ENCODE results near the gene CBX5. TPM values are rescaled to one million over a fixed set of nuclear protein-coding genes. Genes with fewer than 3 reads are reported as not detected.
A peak's percentile ranks its signal among the peaks of the same experiment; 100 is the strongest.

CBX5 gene
- total and polyA plus RNA-seq, 9 of the 15 experiments (the other 6 are each of a cell fraction or from before 2014, with no cell fraction given) = 32.6 to 102 (median 59.2) TPM

- TF ChIP-seq HNRNPL (IDR thresholded peaks at IDR 0.05; ENCODE audit: low read depth, low read length) (peak; percentile 52), LEF1 (IDR thresholded peaks at IDR 0.05) (no peak), ZNF431 (CRISPR knock-in tag; IDR thresholded peaks at IDR 0.05) (no peak), ZBTB7A (IDR thresholded peaks at IDR 0.05; ENCODE audit: borderline replicate concordance, control insufficient read depth, low read depth, low read length) (peak; percentile 71; the same call in 1 of the 2 replicates), FOXJ2 (tag; IDR thresholded peaks at IDR 0.05) (no peak), ZSCAN32 (CRISPR knock-in tag; IDR thresholded peaks at IDR 0.05) (no peak), SMARCA5 (IDR thresholded peaks at IDR 0.05) (no peak), MCM3 (IDR thresholded peaks at IDR 0.05) (no peak), ZNF395 (CRISPR knock-in tag; IDR thresholded peaks at IDR 0.05) (peak; percentile 4; the same call in 1 of the 2 replicates), ZBTB8A (IDR thresholded peaks at IDR 0.05; ENCODE audit: partially characterized antibody) (no peak), ZNF398 (CRISPR knock-in tag; IDR thresholded peaks at IDR 0.05) (no peak), RBM34 (IDR thresholded peaks at IDR 0.05; ENCODE audit: borderline replicate concordance, insufficient read depth, low read length) (no peak), ZNF143 (CRISPR knock-in tag; IDR thresholded peaks at IDR 0.05) (no peak), ZNF655 (CRISPR knock-in tag; IDR thresholded peaks at IDR 0.05) (no peak), STAT5A (IDR thresholded peaks at IDR 0.05; ENCODE audit: borderline replicate concordance, low read length) (no peak), NFRKB (IDR thresholded peaks at IDR 0.05; ENCODE audit: low read depth) (peak; percentile 95), NELFE (IDR thresholded peaks at IDR 0.05; ENCODE audit: insufficient read depth, insufficient read length) (no peak), ZNF324 (CRISPR knock-in tag; IDR thresholded peaks at IDR 0.05) (no peak), RFX5 (IDR thresholded peaks at IDR 0.05; ENCODE audit: low read depth, low read length) (no peak), RUNX1 (IDR thresholded peaks at IDR 0.05; ENCODE audit: low read depth) (peak; percentile 77; the same call in 1 of the 2 replicates), YY1 (IDR thresholded peaks at IDR 0.05; ENCODE audit: borderline replicate concordance in 1 of 3, control insufficient read depth in 1 of 3, extremely low read depth in 1 of 3, insufficient read depth in 3 of 3, insufficient read length in 1 of 3, insufficient replicate concordance in 2 of 3, low read depth in 1 of 3, low read length in 2 of 3) (peak in 2 of 3 experiments; percentile 43 to 70), BMI1 (IDR thresholded peaks at IDR 0.05; ENCODE audit: low read length) (no peak), MEIS2 (IDR thresholded peaks at IDR 0.05; ENCODE audit: partially characterized antibody) (peak; percentile 10), BRF2 (IDR thresholded peaks at IDR 0.05; ENCODE audit: borderline replicate concordance, insufficient read depth, insufficient read length) (no peak)
Observed at GRCh38 chr12:54300732-54301427, 21.0 kb upstream of the CBX5 start, which contains the start of gene NFE2 (continued).
